ENCODE results near the gene PTK7. TPM values are rescaled to one million over a fixed set of nuclear protein-coding genes. Genes with fewer than 3 reads are reported as not detected.
"Not testable (repeated sequence)": the region's sequence is repeated elsewhere in the genome, so short reads cannot be mapped to it uniquely, and the experiment has no call there.

The PTK7 gene
- total RNA-seq, 1 donor from 2014 or later, result 3.3 TPM

- Mint-ChIP-seq H3K9me3 (no peaks in the 10 kb centered on the region), H3K4me1 (ENCODE audit: low read depth) (no peaks in the 10 kb centered on the region), H3K27ac (no peak overlapping the region), H3K4me3 (no peak overlapping the region), H3K36me3 (ENCODE audit: low read depth) (peaks cover 3% of the 10 kb centered on the region), H3K27me3 (ENCODE audit: insufficient read depth) (peaks cover 34% of the 10 kb centered on the region)
- intact Hi-C loops (cut with micrococcal nuclease), result no loop called here
- DNase-seq (ENCODE audit: low spot score), result no peak
Observed at GRCh38 chr6:43078691-43079090, 2.6 kb downstream of the PTK7 start.

- H3K9me3 Mint-ChIP-seq, result no peaks in the 10 kb centered on the region
- H3K4me1 Mint-ChIP-seq (ENCODE audit: low read depth), result peaks cover 3% of the 10 kb centered on the region
- no peak overlapping the region for H3K4me3 Mint-ChIP-seq
- intact Hi-C loops (cut with micrococcal nuclease), result no loop called here
- peaks cover 35% of the 10 kb centered on the region for H3K27me3 Mint-ChIP-seq (ENCODE audit: insufficient read depth)
- DNase-seq (ENCODE audit: low spot score), result no peak
- no peaks in the 10 kb centered on the region for H3K36me3 Mint-ChIP-seq (ENCODE audit: low read depth)
- no peak overlapping the region for H3K27ac Mint-ChIP-seq
Observed at GRCh38 chr6:43081043-43081442, 4.9 kb downstream of the PTK7 start.

- H3K36me3 Mint-ChIP-seq (ENCODE audit: low read depth); DNase-seq (ENCODE audit: low spot score); H3K9me3 Mint-ChIP-seq; H3K4me1 Mint-ChIP-seq (ENCODE audit: low read depth); intact Hi-C loops (cut with micrococcal nuclease); H3K27ac Mint-ChIP-seq; H3K4me3 Mint-ChIP-seq: not testable (repeated sequence)
- peaks cover 36% of the 10 kb centered on the region for H3K27me3 Mint-ChIP-seq (ENCODE audit: insufficient read depth)
Observed at GRCh38 chr6:43081922-43082321, 5.8 kb downstream of the PTK7 start.

GRCh38 chr6:43082806-43083655 is 6.9 kb downstream of the PTK7 start:
- H3K27ac Mint-ChIP-seq, result no peak overlapping the region
- DNase-seq (ENCODE audit: low spot score), result no peak
- intact Hi-C loops (cut with micrococcal nuclease), result no loop called here
- no peaks in the 10 kb centered on the region for H3K36me3 Mint-ChIP-seq (ENCODE audit: low read depth)
- peaks cover 26% of the 10 kb centered on the region for H3K27me3 Mint-ChIP-seq (ENCODE audit: insufficient read depth)
- peaks cover 7% of the 10 kb centered on the region for H3K4me1 Mint-ChIP-seq (ENCODE audit: low read depth)
- no peaks in the 10 kb centered on the region for H3K9me3 Mint-ChIP-seq
- no peak overlapping the region for H3K4me3 Mint-ChIP-seq

- intact Hi-C loops (cut with micrococcal nuclease), result loop anchor here (1.0 kb wide), 1 partner anchor 10 kb away; the partner anchor contains the start of gene PTK7
- H3K27me3 Mint-ChIP-seq (ENCODE audit: insufficient read depth), result peaks cover 18% of the 10 kb centered on the region
- no peaks in the 10 kb centered on the region for H3K36me3 Mint-ChIP-seq (ENCODE audit: low read depth)
- no peak overlapping the region for H3K4me3 Mint-ChIP-seq
- peaks cover 7% of the 10 kb centered on the region for H3K4me1 Mint-ChIP-seq (ENCODE audit: low read depth)
- H3K9me3 Mint-ChIP-seq, result no peaks in the 10 kb centered on the region
- no peak overlapping the region for H3K27ac Mint-ChIP-seq
- DNase-seq (ENCODE audit: low spot score), result no peak
Observed at GRCh38 chr6:43086022-43086658, 10.0 kb downstream of the PTK7 start.

GRCh38 chr6:43088654-43089056 is 12.5 kb downstream of the PTK7 start:
- H3K27ac Mint-ChIP-seq, result no peak overlapping the region
- H3K4me3 Mint-ChIP-seq, result no peak overlapping the region
- H3K9me3 Mint-ChIP-seq, result no peaks in the 10 kb centered on the region
- intact Hi-C loops (cut with micrococcal nuclease), result no loop called here
- peaks cover 11% of the 10 kb centered on the region for H3K27me3 Mint-ChIP-seq (ENCODE audit: insufficient read depth)
- no peak for DNase-seq (ENCODE audit: low spot score)
- H3K36me3 Mint-ChIP-seq (ENCODE audit: low read depth), result no peaks in the 10 kb centered on the region
- peaks cover 20% of the 10 kb centered on the region for H3K4me1 Mint-ChIP-seq (ENCODE audit: low read depth)

- H3K36me3 Mint-ChIP-seq (ENCODE audit: low read depth), result no peaks in the 10 kb centered on the region
- no peak overlapping the region for H3K4me3 Mint-ChIP-seq
- H3K27ac Mint-ChIP-seq, result no peak overlapping the region
- H3K27me3 Mint-ChIP-seq (ENCODE audit: insufficient read depth), result peaks cover 9% of the 10 kb centered on the region
- peaks cover 25% of the 10 kb centered on the region for H3K4me1 Mint-ChIP-seq (ENCODE audit: low read depth)
- H3K9me3 Mint-ChIP-seq, result no peaks in the 10 kb centered on the region
- intact Hi-C loops (cut with micrococcal nuclease), result no loop called here
- DNase-seq (ENCODE audit: low spot score), result no peak
Observed at GRCh38 chr6:43089467-43089866, 13.4 kb downstream of the PTK7 start.

- Mint-ChIP-seq H3K4me3 (no peak overlapping the region), H3K9me3 (no peaks in the 10 kb centered on the region), H3K27ac (no peak overlapping the region), H3K4me1 (ENCODE audit: low read depth) (peaks cover 25% of the 10 kb centered on the region), H3K36me3 (ENCODE audit: low read depth) (no peaks in the 10 kb centered on the region), H3K27me3 (ENCODE audit: insufficient read depth) (peaks cover 9% of the 10 kb centered on the region)
- no peak for DNase-seq (ENCODE audit: low spot score)
- intact Hi-C loops (cut with micrococcal nuclease), result no loop called here
Observed at GRCh38 chr6:43089874-43090558, 13.9 kb downstream of the PTK7 start.

GRCh38 chr6:43090559-43090956 is 14.4 kb downstream of the PTK7 start:
- Mint-ChIP-seq H3K36me3 (ENCODE audit: low read depth) (no peaks in the 10 kb centered on the region), H3K27me3 (ENCODE audit: insufficient read depth) (peaks cover 9% of the 10 kb centered on the region), H3K4me3 (no peak overlapping the region), H3K4me1 (ENCODE audit: low read depth) (peaks cover 25% of the 10 kb centered on the region), H3K27ac (no peak overlapping the region), H3K9me3 (no peaks in the 10 kb centered on the region)
- intact Hi-C loops (cut with micrococcal nuclease), result no loop called here
- no peak for DNase-seq (ENCODE audit: low spot score)

GRCh38 chr6:43091020-43091419 is 14.9 kb downstream of the PTK7 start:
- Mint-ChIP-seq H3K36me3 (ENCODE audit: low read depth) (no peaks in the 10 kb centered on the region), H3K4me3 (no peak overlapping the region)

GRCh38 chr6:43091436-43091991 is 15.4 kb downstream of the PTK7 start:
- Mint-ChIP-seq H3K36me3 (ENCODE audit: low read depth) (no peaks in the 10 kb centered on the region), H3K27me3 (ENCODE audit: insufficient read depth) (peaks cover 9% of the 10 kb centered on the region), H3K9me3 (no peaks in the 10 kb centered on the region), H3K4me1 (ENCODE audit: low read depth) (peaks cover 18% of the 10 kb centered on the region), H3K4me3 (no peak overlapping the region), H3K27ac (no peak overlapping the region)
- intact Hi-C loops (cut with micrococcal nuclease), result no loop called here
- no peak for DNase-seq (ENCODE audit: low spot score)

More at GRCh38 chr6:43091020-43091419, 14.9 kb downstream of the PTK7 start:
- intact Hi-C loops (cut with micrococcal nuclease), result no loop called here
- Mint-ChIP-seq H3K9me3 (no peaks in the 10 kb centered on the region), H3K27ac (no peak overlapping the region), H3K27me3 (ENCODE audit: insufficient read depth) (peaks cover 9% of the 10 kb centered on the region), H3K4me1 (ENCODE audit: low read depth) (peaks cover 22% of the 10 kb centered on the region)
- no peak for DNase-seq (ENCODE audit: low spot score)

GRCh38 chr6:43092635-43093034 is 16.5 kb downstream of the PTK7 start:
- DNase-seq (ENCODE audit: low spot score), result no peak
- H3K4me3 Mint-ChIP-seq, result no peak overlapping the region
- H3K27me3 Mint-ChIP-seq (ENCODE audit: insufficient read depth), result peaks cover 6% of the 10 kb centered on the region
- H3K4me1 Mint-ChIP-seq (ENCODE audit: low read depth), result peaks cover 18% of the 10 kb centered on the region
- no peaks in the 10 kb centered on the region for H3K9me3 Mint-ChIP-seq
- no peaks in the 10 kb centered on the region for H3K36me3 Mint-ChIP-seq (ENCODE audit: low read depth)
- intact Hi-C loops (cut with micrococcal nuclease), result no loop called here
- no peak overlapping the region for H3K27ac Mint-ChIP-seq
